GM21825 (cell line): Measurements from ENCODE around the gene LIN52.
"Not testable (repeated sequence)": the region's sequence is repeated elsewhere in the genome, so short reads cannot be mapped to it uniquely, and the experiment has no call there.

Experiments used
- ATAC-seq: cut with Tn5 transposase; IDR thresholded peaks from one replicate; pipeline ENCODE4 v1.9.1; 2021; ENCODE audit warnings: mild to moderate bottlenecking, moderate library complexity; ENCODE audit not compliant: unreplicated experiment

The LIN52 gene

GRCh38 chr14:74105381-74105780, 20.6 kb downstream of the LIN52 start:
- ATAC-seq = no peak

- no peak for ATAC-seq
Observed at GRCh38 chr14:74109369-74109768, 24.6 kb downstream of the LIN52 start.

GRCh38 chr14:74111395-74112216, 26.9 kb downstream of the LIN52 start:
- ATAC-seq = not testable (repeated sequence)

- ATAC-seq = not testable (repeated sequence)
Observed at GRCh38 chr14:74125487-74125886, 40.7 kb downstream of the LIN52 start.

DNA sequence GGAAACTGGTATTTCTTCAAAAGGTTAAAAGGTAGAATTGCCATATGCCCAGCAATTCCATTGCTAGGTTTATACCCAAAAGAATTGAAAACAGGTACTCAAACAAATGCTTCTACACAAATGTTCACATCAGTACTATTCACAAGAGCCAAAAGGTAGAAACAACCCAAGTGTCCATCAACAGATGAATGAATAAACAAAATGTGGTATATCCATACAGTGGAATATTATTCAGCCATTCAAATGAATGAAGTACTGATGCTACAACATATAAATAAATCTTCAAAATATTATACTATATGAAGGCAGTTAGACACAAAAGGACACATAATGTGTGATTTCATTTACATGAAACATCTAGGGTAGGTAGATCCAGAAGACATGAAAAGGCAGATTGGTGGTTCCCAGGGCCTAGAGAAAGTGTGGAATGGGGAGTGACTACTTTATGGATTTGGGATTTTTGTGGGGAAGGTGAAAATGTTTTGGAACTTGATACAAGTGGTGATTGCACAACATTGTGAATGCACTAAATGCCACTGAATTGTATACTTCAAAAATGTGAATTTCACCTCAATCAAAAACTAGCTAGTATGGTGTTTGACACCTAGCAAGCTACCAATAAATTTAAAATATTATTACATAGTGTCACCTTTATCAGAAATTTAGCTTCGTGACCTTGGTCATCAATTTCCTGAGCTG, 41.7 kb downstream of the LIN52 start:
- no peak for ATAC-seq

DNA sequence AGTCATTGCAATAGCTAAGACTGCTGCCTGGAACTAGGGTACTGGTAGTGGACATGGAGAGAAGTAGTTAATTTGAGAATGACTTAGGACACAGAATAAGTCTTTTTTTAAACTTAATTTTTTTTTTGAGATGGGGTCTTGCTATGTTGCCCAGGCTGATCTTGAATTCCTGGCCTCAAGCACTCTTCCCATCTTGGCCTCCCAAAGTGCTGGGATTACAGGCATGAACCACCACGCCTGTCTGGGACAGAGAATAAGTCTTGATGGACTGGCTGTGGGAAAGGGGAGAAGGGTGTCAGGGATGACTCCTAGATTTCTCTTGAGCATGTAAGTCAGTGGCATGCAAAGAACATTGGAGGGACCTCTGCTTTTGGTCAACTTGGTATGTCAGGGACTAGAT, 42.9 kb downstream of the LIN52 start:
- no peak for ATAC-seq

DNA sequence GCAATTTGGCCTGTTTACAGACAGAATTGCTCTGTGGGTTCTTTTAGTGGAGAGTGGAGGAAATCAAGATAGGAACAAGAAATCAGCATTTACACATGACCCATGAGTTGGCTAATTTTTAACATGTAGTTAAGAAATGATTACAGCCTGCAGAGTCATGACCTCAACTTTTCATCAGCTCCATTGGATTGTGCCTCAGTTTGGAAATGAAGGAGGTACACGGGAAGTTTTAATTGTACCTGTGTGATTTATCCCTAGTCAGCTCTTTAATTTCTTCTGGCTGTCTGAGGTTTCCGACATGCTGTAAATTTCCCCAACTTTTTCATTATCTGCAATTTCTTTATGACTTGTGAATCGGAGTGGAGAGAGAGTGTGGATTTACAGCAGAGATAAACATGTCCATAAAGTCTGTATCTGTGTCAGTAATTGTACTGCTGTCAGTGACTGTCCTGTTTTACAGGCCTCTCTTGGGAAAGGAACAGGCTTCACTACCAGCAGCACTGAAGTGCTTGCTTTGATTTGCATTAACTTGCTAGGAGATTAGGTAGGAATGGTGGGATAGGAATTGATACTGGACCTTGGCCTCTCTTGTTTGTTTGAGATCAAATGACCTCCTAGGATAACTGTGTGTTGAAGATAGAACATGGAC, 49.2 kb downstream of the LIN52 start:
- ATAC-seq = no peak

- no peak for ATAC-seq
Observed at GRCh38 chr14:74134484-74134883, 49.7 kb downstream of the LIN52 start.

DNA sequence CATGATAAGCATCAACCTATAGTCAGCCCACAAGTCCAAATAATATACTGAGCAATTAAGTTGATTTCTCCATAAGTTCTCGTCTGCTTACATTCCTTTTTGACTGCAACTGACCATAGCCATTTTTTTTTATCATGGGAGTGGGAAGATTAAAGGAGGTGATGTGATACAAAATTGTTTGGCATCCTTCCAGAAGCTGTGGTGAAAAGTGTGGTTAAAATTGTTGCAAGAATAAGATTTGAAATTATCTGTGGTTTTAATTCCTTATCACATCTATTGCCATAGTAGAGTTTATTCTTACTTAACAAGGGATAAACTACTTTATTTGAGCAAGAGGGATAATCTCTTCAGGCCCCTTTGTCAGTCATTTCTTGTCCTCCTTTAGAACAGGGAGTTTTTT, 50.7 kb downstream of the LIN52 start:
- no peak for ATAC-seq

GRCh38 chr14:74140374-74140850, 55.7 kb downstream of the LIN52 start:
- ATAC-seq = no peak

GRCh38 chr14:74141703-74142102, 56.9 kb downstream of the LIN52 start:
- ATAC-seq = no peak

GRCh38 chr14:74142523-74142922, 57.8 kb downstream of the LIN52 start:
- no peak for ATAC-seq

GRCh38 chr14:74144789-74145188, 60.0 kb downstream of the LIN52 start:
- ATAC-seq = no peak

GRCh38 chr14:74147571-74147970, 62.8 kb downstream of the LIN52 start:
- no peak for ATAC-seq

DNA sequence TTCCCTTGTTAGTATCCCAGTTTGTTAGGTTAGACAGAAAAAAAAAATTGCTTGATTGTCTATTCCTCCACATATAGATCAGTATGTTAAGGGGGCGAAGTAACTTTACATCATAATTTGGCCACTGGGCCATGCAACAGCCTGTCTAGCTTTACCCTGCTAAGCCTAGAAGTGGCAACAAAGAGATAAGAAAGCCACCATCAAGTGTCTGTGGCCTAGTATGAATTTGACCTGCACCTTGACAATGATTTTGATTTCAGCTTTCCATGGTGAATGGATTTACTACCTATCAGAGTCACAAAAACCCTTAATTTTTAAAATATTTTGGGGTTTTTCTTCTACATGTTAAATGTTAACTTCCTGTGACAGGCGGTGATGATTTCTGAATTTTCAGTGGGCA, 63.9 kb downstream of the LIN52 start:
- no peak for ATAC-seq

GRCh38 chr14:74155287-74155686, 70.5 kb downstream of the LIN52 start:
- no peak for ATAC-seq

DNA sequence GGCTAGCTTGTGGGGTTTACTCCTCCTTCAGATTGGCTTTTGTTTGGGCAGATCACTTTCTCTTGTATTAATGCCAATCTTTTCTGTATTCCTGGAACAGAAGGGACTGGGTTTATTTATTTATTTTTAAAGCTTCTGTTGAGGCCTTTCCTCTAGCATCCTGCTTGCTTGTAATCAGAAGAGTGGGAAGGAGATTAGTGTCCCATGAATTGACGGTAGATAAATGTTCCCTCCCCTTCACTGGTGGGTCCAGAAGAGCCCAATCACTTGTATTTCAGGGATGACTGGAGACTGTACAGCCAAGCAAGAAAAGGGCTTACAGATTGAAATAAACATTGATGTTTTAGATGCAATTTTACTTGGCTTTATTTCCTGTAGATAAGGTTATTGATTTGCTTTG, 71.0 kb downstream of the LIN52 start:
- ATAC-seq = no peak

- ATAC-seq = no peak
Observed at GRCh38 chr14:74160763-74161162, 76.0 kb downstream of the LIN52 start.

- ATAC-seq = no peak
Observed at GRCh38 chr14:74161526-74162158, 76.9 kb downstream of the LIN52 start.

- no peak for ATAC-seq
Observed at GRCh38 chr14:74169906-74170305, 85.2 kb downstream of the LIN52 start.

GRCh38 chr14:74176400-74176793, 91.6 kb downstream of the LIN52 start:
- no peak for ATAC-seq
